ENCODE measurements around the gene TMEM208. TPM values are rescaled to one million over a fixed set of nuclear protein-coding genes. Genes with fewer than 3 reads are reported as not detected.

Gene TMEM208
- total RNA-seq, 1 experiment from 2014 or later: 54.8 TPM

DNA sequence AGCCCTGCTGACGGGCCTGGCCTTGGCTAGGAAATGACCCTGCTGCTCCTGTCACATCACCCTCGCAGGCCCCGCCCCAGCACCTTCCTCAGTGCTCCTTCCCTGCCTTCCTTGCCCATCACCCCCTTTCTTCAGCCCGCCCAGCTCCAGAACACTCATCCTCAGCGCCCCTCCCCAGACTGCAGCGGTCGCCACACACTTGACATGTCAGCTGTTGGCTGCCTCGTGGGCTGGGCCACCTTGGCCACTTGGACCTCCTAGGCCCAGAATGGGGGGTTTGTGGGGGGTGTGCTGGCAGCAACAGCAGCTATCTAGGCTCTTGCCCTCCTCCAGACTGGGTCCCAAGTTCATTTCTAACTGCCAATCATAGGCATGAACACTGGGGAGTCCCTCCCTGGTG is 17.4 kb upstream of the TMEM208 start:
- DNase-seq (ENCODE audit: low read depth): no peak

DNA sequence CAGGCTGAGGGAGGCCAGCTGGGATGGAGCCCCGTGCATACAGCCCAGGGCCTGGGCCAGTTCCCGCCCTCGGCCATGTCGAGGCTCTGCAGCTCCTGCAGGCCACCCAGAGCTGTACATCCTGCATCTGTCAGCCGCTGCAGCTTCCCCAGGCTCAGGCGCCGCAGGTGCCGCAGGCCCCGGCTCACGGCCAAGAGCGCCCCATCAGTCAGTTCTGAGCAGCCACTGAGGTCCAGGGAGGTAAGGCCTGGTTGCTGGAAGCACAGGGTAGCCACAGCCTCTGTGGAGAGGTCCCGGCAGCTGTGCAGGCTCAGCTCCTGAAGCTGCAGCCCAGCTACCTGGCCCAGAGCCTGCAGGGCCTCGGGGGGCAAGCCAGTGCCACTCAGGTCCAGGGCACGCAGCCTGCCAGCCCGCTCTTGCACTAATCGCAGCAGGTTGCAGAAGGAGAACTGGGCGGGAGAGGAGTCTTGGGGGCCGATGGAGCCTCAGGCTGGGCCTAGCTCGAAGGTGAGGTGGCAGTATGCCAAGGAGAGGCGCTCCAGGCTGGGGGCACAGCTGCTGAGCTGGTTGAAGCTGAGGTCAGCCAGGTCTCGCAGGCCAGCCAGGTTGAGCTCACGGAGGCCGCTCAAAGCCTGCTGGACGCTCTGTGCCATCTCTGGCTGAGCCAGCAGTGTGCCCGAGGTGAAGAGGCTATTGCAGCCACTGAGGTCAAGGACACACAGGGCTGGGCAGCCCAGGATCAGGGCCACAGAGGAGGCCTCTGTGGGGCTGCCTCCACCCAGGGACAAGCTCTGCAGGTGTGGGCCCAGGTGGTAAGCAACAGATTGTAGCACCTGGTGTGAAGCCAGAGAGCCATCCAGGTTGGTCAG is 16.6 kb upstream of the TMEM208 start:
- DNase-seq (ENCODE audit: low read depth): no peak

DNA sequence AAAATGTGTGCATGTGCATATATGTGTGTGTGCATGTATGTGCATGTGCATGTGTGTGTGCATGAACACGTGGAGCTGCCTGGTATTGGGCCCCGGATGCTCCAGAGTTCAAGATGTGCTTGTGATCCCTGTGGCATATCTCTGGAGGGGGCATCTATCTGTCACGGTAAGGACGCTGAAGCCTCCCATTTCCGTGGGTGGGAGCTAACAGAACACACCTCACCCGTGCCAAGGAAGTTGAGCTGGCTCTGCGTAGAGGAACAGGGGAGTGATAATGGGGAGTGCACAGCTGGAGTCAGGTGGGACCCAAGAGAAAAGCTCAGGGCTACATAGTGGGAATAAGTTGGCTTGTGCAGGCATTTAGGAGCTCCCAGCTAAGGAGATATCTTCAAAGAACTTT is 15.3 kb upstream of the TMEM208 start:
- no peak for DNase-seq (ENCODE audit: low read depth)

DNA sequence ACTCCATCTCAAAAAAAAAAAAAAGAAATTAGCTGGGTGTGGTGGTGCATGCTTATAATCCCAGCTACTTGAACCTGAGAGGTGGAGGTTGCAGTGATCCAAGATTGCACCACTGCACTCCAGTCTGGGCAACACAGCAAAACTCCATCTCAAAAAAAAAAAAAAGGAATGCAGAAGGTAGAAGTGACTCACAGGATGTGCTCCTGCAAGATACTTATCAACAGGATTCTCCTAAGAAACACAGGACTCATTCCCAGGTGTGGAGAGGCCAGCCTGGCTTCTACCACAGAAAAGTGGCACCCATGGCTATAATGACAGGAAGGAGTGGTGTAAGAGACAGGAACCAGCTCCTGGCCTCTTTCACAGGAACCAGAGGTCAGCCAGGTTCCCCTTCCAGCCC is 14.2 kb upstream of the TMEM208 start:
- DNase-seq (ENCODE audit: low read depth): no peak

DNA sequence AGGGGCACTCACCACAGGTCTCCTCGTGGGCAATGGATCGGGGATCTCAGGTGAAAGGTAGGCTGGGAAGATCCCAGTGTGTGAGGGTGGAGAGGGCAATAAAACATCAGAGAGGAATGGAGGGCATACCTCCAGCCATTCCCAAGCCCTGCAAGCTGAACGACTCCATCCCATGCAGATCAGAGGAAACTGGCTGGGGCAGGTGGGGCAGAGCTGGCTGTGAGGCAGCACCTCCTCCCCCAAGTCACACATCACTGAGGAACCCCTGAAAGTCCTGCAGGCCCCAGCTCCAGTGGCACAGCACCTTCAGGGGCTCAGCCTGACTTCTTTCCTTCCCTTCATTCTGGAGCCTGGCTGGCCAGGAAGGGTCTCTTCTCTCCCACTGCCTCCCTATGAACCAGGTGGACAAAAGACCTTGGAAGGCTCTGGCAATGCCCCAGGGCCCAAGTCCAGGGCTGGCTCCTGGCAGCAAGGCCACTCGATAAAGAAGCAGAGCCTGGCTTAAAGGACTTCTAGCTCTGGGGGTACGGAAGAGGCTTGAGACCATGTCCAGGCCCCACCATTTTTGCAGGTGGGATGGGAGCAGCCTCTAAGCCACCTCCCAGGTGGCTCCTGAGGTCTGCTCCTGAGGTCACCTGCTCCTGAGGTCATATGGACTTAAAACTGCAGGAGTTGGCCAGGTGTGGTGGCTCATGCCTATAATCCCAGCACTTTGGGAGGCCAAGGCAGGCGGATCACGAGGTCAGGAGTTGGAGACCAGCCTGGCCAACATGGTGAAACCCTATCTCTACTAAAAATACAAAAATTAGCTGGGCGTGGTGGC is 13.5 kb upstream of the TMEM208 start:
- no peak for DNase-seq (ENCODE audit: low read depth)

DNA sequence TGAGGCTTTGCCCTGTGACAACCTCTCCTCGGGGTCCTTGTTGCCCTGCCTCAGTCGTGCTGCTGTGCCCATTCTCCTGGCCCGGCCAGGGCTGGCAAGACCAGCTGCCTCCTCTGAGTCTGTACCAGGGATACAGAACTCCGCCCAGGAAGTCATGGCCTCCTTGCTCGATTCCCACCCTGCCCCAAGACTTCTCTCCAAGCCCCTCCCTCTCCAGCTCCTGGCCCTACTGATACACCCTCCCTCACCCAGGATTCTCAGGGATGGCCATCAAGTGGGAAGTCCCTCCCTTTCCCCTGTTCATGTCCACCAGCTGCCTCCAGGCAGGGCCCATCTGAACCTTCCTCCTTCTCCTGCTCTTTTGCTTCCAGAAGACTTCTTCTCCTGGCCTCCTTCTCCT is 11.2 kb upstream of the TMEM208 start:
- no peak for DNase-seq (ENCODE audit: low read depth)

DNA sequence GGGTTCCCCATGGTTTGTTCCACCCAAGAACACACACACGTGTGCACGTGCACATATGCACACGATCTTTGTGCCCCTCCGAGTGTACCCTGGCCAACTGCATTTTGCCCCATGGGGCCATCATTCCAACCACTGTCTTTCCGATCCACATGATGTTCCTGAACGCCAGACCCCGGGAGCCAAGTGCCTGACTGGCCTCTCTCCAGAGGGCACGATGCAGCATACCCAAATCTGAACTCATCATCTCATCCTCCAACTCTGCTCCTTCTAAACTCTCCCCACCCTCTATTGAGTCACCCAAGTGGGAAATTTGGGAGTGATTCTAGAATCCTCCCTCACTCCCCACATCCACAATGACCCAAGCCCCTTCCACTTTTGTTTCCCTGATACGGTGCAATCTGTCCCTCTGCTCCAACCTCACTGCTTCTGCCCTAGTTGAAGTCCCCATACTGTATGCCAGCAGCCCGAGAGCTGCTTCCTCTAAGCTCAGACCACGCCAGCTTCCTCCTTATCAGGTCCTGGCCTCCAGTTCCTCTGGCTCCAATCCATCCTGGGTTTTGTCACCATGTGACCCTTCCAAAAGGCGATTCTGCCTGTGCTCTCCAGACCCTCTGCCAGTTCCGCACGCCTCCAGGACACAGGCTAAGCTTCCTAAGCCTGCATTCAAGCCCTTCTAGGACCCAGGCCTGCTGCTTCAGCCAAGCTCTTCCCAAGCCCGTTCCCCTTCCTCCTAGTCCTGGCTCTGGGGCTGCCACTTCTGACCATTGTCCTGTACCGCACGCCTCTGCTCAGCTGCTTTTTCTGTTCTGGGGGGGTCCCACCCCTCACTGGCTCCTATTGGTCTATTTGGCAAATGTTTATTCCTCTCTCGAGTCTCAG is 10.1 kb upstream of the TMEM208 start:
- DNase-seq (ENCODE audit: low read depth): no peak

DNA sequence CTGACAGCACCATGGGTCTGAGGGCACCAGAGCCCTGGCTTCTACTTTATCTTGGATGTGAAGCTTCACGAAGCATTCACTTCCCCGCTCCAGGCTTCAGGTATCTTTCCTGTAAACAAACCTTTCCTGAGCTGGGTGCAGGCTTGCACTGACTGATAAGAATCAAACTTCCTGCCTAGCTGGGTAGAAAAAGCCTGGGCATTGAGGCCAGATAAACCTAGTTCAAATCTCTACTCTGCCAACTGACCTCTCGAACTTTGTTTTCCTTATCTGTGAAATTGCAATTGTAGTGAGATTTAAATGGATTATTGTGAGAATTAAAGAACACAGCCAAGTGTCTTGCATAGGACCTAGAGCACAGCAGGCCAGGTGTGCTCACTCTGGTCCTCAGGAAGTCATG is 2.9 kb upstream of the TMEM208 start:
- DNase-seq (ENCODE audit: low read depth): no peak

DNA sequence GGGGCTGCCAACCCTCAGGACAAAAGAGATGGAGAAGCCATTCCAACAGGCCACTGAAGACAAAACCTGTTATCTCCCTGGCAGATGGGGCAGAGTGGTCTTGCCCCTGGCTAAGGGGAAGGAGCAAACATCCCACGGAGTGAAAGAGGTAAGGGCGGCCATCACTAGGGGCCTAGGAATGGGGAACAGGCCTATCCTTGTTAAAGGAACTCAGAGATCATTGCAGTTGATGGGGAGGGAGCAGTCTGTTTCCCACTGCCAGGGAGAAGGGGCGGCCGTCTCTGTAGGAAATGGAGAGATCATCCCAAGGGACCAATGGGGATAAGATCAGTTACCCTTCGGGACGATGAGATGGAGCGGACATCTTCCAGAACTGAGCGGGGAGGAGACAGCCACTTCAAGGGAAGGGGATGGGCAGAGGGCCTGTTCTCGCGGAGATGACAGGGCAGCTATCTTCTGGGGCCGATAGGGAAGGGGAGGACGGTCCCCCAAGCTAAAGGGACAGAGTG is 581 bp upstream of the TMEM208 start:
- no peak for DNase-seq (ENCODE audit: low read depth)

DNA sequence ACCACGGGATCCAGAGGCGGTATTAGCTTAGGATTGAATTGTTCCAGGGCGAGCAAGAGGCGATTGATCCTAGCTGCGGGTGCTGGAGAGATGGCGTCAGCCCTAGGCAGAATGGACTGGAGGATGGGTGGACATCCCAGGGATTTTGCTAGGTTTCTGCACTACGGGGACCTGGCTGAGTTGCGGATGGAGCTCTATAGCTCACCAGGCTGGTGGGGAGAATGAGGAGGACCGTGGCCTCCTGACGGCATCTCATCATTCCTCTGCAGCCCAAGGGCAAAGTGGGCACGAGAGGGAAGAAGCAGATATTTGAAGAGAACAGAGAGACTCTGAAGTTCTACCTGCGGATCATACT is 614 bp downstream of the TMEM208 start:
- DNase-seq (ENCODE audit: low read depth): no peak

DNA sequence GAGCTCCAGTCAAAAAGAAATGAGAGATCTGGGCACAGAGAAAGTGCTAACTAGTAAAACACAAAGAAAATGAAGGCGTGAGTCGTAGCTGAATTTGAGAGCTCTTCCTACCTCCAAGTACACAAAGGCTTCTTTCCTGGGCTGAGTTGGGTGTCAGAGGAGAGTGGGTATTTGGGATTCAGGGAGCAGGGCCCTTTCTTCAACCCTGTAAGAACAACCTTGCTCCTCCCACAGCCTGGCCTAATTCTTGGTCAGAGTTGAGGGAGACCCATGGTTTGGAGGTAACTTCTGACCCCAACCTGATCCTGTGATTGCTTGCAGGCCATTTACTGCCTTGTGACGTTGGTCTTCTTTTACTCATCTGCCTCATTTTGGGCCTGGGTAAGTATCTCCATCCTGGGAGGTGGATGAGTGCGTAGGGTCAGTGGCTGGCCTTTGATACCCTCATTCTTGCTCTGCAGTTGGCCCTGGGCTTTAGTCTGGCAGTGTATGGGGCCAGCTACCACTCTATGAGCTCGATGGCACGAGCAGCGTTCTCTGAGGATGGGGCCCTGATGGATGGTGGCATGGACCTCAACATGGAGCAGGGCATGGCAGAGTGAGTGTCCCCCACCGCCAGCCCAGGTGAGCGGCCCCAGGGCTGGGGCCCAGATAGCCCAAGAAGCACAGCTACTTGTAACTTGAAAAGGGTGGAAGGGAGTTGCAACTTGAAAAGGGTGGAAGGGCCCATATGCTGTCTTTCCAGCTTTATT is 1.3 kb downstream of the TMEM208 start:
- no peak for DNase-seq (ENCODE audit: low read depth)

DNA sequence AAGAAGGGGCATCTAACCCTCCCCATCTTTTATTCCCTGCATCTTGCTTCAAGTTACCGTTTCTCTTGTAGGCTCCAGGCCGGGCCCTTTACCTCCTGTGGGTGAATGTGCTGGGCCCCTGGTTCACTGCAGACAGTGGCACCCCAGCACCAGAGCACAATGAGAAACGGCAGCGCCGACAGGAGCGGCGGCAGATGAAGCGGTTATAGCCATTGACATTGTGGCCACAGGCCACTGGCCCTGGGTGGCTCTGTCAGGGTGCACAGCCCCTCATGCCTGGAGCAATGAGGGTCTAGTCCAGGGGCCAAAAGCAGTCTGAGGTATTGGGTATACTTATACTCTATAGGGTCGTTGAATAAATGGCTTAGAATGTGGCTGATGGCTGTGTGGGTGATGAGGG is 2.0 kb downstream of the TMEM208 start:
- DNase-seq (ENCODE audit: low read depth): no peak

DNA sequence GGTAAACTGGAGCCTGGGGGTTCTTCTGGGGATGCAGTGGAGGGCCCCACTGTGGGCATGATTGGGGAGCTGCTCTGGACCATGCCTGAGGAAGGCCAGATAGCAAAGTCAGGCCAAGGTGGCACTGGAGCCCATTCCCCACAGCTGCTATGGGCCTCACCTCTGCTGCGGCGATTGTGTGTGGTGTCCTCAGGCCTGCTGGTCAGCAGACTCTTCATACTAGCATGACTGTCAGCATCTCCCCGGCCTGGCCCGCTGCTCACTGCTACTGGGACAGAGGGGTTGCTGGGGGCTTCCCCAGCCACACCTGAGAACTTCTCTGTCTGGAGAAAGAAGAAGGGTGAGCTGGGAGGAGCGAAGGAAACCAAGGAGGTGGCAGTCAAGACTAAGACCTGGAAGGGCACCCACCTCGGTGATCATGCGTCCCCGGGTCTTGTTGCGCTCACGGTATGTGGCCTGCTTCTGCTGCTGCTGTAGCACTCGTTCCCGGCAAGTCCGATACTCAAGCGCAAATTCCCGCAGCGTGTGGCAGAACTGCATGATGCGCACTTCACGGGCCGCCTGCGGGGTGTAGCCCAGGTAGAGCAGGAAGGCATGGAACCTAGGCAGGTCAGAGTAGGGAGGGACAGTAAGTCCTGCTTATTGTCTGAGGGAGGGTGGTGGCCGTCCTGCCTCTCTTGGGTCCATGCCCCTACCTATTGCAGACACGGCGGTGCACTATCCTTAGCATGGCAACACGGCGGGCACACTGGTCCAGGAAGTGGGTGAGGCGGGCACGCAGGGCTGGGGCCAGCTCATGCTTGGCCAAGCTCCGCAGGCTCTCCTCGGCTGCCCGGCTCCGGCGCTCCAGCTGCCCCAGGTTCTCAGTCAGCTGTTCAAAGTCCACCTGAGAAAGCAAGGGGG is 3.2 kb downstream of the TMEM208 start:
- peak; percentile 2 for DNase-seq (ENCODE audit: low read depth)

DNA sequence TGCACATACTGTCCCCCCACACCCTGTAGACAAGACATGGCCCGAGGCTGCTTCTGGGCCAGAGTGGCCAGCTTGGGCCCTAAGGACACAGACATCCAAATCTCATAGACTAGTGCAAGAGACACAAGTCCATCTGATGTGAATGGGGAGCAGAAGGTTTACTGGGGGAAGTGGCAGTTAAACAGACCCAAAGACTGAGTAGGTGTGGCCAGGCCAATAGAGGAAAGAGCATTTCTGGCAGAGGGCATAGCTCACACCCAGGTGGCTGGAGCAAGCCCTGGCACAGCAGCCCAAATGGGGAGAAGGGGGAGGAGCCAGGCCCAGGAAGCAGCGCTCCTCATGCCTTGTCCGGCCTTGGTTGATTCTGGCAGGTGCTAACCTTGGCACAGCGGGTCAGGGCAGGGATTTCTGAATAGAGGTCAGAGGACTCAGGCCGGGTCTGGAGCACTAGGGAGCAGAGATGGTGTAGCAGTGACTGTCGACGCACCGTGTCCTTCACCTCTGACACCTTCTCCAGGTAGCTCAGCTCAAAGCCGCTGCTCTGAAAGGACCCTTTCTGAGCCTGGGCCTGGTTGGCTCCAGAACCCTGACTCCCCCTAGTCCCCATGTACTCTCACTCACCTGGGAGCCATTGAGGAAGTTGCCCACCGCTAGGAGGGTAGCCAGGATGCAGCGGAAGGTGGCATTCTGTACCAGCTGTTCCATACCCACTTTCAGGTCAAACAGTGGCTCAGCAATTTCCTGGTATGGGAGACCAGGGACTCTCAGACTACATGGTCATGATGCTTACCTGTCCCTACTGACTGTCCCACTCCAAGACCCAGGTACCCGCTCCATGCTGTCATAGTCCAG is 4.1 kb downstream of the TMEM208 start:
- DNase-seq (ENCODE audit: low read depth): peak; percentile 5

DNA sequence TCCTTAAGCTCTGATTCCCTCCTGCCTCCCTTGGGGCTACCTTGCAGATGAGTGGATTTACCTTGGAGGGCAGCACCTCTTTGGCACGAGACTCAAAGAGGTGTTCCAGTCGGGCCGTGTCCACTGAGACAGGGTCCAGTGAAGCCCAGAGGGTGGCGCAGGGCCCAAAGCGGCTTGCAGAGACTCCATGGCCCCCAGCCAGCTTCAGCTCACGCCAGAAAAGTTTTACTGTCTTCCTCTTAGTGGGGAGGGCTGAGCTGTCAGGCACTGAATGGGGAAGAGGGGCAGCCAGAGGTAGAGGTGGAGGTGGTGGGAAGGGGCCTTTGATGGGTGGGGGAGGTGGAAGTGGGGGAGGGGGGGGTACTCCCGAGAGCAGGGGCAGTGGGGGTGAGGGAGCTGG is 6.7 kb downstream of the TMEM208 start:
- DNase-seq (ENCODE audit: low read depth): no peak

DNA sequence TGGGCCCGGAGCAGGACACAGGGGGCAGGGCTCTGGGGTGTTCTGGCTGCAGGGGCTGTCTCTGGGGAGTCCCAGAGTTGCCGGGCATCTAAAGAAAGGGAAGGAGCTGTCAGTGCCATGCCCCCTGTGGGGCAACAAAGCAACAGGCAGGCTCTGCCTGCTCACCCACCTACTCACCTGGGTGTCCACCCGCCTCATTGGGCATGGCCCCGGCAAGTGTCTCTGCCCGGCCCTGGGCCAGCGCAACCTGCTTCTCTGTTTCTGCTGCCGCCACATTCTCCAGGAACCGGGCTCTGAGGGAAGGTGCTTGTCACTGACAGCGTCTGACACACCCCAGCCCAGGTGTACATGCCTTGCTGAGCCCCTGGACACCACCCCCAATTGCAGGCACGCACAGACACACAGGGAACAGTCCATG is 7.3 kb downstream of the TMEM208 start:
- DNase-seq (ENCODE audit: low read depth): no peak

DNA sequence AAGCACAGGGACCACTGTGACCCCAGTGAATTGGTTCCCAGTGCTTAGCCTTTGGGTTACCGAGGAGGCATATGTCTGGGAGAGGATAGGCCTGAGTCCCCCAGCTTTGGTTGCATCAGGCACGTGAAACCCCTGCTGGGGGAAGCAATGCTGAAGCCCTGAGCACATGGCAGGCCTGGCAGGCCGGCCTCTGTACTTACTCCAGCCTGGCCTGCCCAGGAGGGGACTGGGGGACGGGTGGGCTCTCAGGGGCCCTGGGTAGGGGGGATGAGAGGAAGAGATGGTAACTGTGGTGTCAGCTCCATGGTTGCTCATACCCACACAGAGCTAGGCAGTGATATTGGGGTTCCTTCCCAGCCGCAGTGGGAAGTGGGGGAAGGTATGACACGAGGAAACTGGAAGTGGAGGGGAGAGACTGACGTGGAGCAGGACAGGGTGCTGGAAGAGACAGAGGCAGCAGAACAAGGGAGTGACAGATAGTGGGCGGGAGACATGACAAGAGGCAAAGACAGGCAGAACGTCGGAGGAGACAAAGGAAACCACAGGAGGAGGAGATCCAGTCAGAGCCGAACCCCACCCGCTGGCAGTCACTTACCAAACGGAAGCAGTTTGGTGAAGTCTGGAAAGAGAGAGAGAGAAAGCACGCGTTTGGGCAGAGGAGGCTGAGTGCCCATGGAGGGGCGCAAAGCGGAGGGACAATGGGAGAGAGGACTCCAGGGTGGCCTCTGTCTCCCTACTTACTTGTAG is 9.1 kb downstream of the TMEM208 start:
- DNase-seq (ENCODE audit: low read depth): no peak
